HepG2 (cell line): ENCODE measurements around the gene DUSP9.

ENCODE experiments used
- ADNP ChIP-seq: sonication (generic); formaldehyde crosslinking; IDR thresholded peaks from 2 replicates; pipeline ENCODE4 v1.4.0; 2020; ENCODE audit warnings: missing genetic modification reagents
- CHD2 ChIP-seq: IDR thresholded peaks from 2 replicates; pipeline ENCODE4 v1.6.1; 2011; ENCODE audit warnings: low read depth, low read length, improper control_type of control experiment
- DMAP1 ChIP-seq: IDR thresholded peaks from 2 replicates; pipeline ENCODE4 v1.6.1; 2016
- EZH2 ChIP-seq: conservative IDR thresholded peaks from 2 replicates; pipeline ENCODE4 v1.6.1; 2012; ENCODE audit warnings: mild to moderate bottlenecking, low read depth, low read length, moderate library complexity
- NFYB ChIP-seq: sonication (generic); formaldehyde crosslinking; IDR thresholded peaks from 2 replicates; pipeline ENCODE4 v1.4.0; 2020; ENCODE audit warnings: missing genetic modification reagents
- TCF7L2 ChIP-seq: IDR thresholded peaks from 2 replicates; pipeline ENCODE4 v1.6.1; 2011; ENCODE audit warnings: mild to moderate bottlenecking, low read depth, low read length, moderate library complexity
- ZBTB1 ChIP-seq: sonication (generic); formaldehyde crosslinking; IDR thresholded peaks from 2 replicates; pipeline ENCODE4 v1.4.0; 2020; ENCODE audit warnings: missing genetic modification reagents, borderline replicate concordance
- ZNF256 ChIP-seq: sonication (generic); formaldehyde crosslinking; conservative IDR thresholded peaks from 2 replicates; pipeline ENCODE4 v1.4.0; 2020; ENCODE audit warnings: missing genetic modification reagents

DNA sequence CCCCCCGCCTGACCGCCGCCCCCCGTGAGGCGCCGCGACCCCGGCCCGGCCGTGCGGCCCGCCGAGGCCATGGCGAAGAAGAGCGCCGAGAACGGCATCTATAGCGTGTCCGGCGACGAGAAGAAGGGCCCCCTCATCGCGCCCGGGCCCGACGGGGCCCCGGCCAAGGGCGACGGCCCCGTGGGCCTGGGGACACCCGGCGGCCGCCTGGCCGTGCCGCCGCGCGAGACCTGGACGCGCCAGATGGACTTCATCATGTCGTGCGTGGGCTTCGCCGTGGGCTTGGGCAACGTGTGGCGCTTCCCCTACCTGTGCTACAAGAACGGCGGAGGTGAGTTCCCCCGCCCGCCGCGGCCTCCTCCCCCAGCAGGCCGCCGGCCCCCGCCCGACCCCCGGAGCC, 41.5 kb downstream of the DUSP9 start:
- TF ChIP-seq EZH2 (no peak), DMAP1 (CRISPR knock-in tag) (no peak), ZBTB1 (no peak), ADNP (CRISPR knock-in tag) (no peak), ZNF256 (no peak), NFYB (CRISPR knock-in tag) (no peak), TCF7L2 (no peak), CHD2 (no peak)
